ENCODE results near the gene MICOS13. TPM values are rescaled to one million over a fixed set of nuclear protein-coding genes. Genes with fewer than 3 reads are reported as not detected.

Gene MICOS13
- total and polyA plus RNA-seq, 10 of the 15 experiments (the other 5 are each of a cell fraction or from before 2014, with no cell fraction given): 9.4 to 211 (median 51.3) TPM

DNA sequence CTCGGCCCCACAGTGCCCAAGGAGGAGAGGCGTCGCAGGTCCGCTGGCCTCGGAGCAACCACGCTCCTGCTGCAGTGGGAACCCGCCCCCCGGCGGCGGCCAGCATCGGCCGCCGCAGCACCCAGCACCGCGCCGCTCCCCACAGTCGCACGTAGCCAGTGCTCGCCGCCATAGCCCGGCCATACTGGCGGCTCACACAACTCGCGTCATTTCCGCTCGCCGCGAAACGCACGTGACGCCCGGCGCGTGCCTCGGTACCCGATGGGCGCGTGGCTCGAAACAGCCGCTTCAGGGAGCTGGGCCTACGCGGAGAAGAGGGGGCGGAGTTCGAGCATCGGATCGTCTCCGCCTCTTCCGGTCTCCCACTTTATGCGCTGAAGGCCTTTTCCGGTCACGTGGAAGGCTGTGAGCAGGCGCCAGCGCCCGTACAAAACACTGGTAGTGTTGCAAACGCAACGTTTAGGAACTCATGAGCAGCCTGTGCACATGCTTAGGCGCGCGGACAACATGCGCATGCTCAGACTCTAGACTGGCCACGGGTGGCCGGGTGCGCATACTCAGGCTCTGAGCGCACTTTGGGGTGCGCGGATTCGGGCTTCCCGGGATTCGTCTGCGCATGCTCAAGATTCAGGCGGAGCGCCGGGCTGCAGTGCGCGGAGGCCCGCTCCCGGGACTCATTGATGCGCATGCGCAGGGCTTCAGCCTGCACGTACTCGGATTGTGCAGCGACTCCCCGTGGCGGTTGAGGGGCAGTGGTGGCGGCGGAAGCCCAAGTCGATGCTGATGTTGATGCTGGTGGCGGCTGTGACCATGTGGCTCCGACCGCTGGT, 39.9 kb upstream of the MICOS13 start, which contains the start of the genes CATSPERD and LONP1 (continued):
- TF ChIP-seq, protein P1, sequence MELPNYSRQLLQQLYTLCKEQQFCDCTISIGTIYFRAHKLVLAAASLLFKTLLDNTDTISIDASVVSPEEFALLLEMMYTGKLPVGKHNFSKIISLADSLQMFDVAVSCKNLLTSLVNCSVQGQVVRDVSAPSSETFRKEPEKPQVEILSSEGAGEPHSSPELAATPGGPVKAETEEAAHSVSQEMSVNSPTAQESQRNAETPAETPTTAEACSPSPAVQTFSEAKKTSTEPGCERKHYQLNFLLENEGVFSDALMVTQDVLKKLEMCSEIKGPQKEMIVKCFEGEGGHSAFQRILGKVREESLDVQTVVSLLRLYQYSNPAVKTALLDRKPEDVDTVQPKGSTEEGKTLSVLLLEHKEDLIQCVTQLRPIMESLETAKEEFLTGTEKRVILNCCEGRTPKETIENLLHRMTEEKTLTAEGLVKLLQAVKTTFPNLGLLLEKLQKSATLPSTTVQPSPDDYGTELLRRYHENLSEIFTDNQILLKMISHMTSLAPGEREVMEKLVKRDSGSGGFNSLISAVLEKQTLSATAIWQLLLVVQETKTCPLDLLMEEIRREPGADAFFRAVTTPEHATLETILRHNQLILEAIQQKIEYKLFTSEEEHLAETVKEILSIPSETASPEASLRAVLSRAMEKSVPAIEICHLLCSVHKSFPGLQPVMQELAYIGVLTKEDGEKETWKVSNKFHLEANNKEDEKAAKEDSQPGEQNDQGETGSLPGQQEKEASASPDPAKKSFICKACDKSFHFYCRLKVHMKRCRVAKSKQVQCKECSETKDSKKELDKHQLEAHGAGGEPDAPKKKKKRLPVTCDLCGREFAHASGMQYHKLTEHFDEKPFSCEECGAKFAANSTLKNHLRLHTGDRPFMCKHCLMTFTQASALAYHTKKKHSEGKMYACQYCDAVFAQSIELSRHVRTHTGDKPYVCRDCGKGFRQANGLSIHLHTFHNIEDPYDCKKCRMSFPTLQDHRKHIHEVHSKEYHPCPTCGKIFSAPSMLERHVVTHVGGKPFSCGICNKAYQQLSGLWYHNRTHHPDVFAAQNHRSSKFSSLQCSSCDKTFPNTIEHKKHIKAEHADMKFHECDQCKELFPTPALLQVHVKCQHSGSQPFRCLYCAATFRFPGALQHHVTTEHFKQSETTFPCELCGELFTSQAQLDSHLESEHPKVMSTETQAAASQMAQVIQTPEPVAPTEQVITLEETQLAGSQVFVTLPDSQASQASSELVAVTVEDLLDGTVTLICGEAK (IDR thresholded peaks at IDR 0.05; ENCODE audit: borderline replicate concordance): peak; percentile 94
- peak; percentile 54 for TF ChIP-seq SIX5 (IDR thresholded peaks at IDR 0.05; ENCODE audit: low read depth, low read length, severe bottlenecking)
- no peak for TF ChIP-seq TCF7 (IDR thresholded peaks at IDR 0.05; ENCODE audit: borderline replicate concordance)
- no peak for TF ChIP-seq ZNF274 (IDR thresholded peaks at IDR 0.05; ENCODE audit: insufficient read depth, insufficient read length)
- TF ChIP-seq SREBF2 (IDR thresholded peaks at IDR 0.05; ENCODE audit: low read length): no peak
- peak; percentile 93 for TF ChIP-seq SIN3A (IDR thresholded peaks at IDR 0.05; ENCODE audit: low read depth, low read length)
- TF ChIP-seq, protein P2, sequence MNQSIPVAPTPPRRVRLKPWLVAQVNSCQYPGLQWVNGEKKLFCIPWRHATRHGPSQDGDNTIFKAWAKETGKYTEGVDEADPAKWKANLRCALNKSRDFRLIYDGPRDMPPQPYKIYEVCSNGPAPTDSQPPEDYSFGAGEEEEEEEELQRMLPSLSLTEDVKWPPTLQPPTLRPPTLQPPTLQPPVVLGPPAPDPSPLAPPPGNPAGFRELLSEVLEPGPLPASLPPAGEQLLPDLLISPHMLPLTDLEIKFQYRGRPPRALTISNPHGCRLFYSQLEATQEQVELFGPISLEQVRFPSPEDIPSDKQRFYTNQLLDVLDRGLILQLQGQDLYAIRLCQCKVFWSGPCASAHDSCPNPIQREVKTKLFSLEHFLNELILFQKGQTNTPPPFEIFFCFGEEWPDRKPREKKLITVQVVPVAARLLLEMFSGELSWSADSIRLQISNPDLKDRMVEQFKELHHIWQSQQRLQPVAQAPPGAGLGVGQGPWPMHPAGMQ (IDR thresholded peaks at IDR 0.05; ENCODE audit: borderline replicate concordance): no peak
- TF ChIP-seq ZBED1 (IDR thresholded peaks at IDR 0.05; ENCODE audit: borderline replicate concordance): no peak
- TF ChIP-seq NR2F1 (conservative IDR thresholded peaks at IDR 0.05): 0 out of 2 replicates have a peak, but pooled peaks have one; percentile 42
- TF ChIP-seq, protein P3, sequence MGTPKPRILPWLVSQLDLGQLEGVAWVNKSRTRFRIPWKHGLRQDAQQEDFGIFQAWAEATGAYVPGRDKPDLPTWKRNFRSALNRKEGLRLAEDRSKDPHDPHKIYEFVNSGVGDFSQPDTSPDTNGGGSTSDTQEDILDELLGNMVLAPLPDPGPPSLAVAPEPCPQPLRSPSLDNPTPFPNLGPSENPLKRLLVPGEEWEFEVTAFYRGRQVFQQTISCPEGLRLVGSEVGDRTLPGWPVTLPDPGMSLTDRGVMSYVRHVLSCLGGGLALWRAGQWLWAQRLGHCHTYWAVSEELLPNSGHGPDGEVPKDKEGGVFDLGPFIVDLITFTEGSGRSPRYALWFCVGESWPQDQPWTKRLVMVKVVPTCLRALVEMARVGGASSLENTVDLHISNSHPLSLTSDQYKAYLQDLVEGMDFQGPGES (IDR thresholded peaks at IDR 0.05): 0 out of 2 replicates have a peak, but pooled peaks have one; percentile 14
- TF ChIP-seq KAT2A (conservative IDR thresholded peaks at IDR 0.05; ENCODE audit: control insufficient read depth, low read depth, low read length): no peak
- peak; percentile 89 for TF ChIP-seq GABPA (IDR thresholded peaks at IDR 0.05; ENCODE audit: low read depth)
- TF ChIP-seq ZZZ3 (IDR thresholded peaks at IDR 0.05; ENCODE audit: control insufficient read depth, insufficient read length, low read depth): no peak
- TF ChIP-seq ZNF207 (IDR thresholded peaks at IDR 0.05; ENCODE audit: borderline replicate concordance): peak; percentile 65
- TF ChIP-seq NFIC (IDR thresholded peaks at IDR 0.05; ENCODE audit: low read depth, low read length): no peak; the same call in 1 of the 2 replicates
- no peak for TF ChIP-seq ZSCAN29 (IDR thresholded peaks at IDR 0.05)
- 0 out of 2 replicates have a peak, but pooled peaks have one; percentile 60 for TF ChIP-seq TCF12 (IDR thresholded peaks at IDR 0.05; ENCODE audit: low read depth, low read length)
- TF ChIP-seq, protein P4, sequence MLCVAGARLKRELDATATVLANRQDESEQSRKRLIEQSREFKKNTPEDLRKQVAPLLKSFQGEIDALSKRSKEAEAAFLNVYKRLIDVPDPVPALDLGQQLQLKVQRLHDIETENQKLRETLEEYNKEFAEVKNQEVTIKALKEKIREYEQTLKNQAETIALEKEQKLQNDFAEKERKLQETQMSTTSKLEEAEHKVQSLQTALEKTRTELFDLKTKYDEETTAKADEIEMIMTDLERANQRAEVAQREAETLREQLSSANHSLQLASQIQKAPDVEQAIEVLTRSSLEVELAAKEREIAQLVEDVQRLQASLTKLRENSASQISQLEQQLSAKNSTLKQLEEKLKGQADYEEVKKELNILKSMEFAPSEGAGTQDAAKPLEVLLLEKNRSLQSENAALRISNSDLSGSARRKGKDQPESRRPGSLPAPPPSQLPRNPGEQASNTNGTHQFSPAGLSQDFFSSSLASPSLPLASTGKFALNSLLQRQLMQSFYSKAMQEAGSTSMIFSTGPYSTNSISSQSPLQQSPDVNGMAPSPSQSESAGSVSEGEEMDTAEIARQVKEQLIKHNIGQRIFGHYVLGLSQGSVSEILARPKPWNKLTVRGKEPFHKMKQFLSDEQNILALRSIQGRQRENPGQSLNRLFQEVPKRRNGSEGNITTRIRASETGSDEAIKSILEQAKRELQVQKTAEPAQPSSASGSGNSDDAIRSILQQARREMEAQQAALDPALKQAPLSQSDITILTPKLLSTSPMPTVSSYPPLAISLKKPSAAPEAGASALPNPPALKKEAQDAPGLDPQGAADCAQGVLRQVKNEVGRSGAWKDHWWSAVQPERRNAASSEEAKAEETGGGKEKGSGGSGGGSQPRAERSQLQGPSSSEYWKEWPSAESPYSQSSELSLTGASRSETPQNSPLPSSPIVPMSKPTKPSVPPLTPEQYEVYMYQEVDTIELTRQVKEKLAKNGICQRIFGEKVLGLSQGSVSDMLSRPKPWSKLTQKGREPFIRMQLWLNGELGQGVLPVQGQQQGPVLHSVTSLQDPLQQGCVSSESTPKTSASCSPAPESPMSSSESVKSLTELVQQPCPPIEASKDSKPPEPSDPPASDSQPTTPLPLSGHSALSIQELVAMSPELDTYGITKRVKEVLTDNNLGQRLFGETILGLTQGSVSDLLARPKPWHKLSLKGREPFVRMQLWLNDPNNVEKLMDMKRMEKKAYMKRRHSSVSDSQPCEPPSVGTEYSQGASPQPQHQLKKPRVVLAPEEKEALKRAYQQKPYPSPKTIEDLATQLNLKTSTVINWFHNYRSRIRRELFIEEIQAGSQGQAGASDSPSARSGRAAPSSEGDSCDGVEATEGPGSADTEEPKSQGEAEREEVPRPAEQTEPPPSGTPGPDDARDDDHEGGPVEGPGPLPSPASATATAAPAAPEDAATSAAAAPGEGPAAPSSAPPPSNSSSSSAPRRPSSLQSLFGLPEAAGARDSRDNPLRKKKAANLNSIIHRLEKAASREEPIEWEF (IDR thresholded peaks at IDR 0.05; ENCODE audit: insufficient replicate concordance, low read depth, low read length): no peak

Data from GM12878 (cell line).